Measurements from ENCODE around the gene OR2V2.

DNA sequence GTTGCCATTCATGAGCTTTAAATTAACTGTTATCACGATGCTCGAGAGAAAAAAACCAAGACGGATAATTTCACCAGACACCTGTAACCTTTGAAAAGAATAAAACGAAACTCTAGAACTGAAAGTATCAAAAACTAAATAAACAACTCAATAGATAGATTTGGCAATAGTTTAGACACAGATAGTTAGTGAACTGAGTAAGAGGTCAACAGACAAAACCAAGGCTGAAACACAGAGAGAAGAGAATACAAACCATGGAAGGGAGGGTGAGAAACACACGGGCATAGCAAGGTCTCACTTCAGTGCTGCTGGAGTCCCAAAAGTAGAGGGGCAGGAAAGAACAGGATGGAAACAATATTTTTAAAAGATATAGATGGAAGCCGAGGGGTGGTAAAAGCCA lies 13.1 kb upstream of the OR2V2 start:
- TF ChIP-seq, protein P1, sequence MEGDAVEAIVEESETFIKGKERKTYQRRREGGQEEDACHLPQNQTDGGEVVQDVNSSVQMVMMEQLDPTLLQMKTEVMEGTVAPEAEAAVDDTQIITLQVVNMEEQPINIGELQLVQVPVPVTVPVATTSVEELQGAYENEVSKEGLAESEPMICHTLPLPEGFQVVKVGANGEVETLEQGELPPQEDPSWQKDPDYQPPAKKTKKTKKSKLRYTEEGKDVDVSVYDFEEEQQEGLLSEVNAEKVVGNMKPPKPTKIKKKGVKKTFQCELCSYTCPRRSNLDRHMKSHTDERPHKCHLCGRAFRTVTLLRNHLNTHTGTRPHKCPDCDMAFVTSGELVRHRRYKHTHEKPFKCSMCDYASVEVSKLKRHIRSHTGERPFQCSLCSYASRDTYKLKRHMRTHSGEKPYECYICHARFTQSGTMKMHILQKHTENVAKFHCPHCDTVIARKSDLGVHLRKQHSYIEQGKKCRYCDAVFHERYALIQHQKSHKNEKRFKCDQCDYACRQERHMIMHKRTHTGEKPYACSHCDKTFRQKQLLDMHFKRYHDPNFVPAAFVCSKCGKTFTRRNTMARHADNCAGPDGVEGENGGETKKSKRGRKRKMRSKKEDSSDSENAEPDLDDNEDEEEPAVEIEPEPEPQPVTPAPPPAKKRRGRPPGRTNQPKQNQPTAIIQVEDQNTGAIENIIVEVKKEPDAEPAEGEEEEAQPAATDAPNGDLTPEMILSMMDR (IDR thresholded peaks at IDR 0.05): no peak
- TF ChIP-seq EP300 (IDR thresholded peaks at IDR 0.05): no peak
- no peak for TF ChIP-seq POLR2A (IDR thresholded peaks at IDR 0.05)
